HepG2 (cell line): ENCODE data around the gene ZNF524. TPM values are rescaled to one million over a fixed set of nuclear protein-coding genes. Genes with fewer than 3 reads are reported as not detected.

Source experiments
- ATF2 ChIP-seq: sonication (generic); formaldehyde crosslinking; IDR thresholded peaks from 2 replicates; pipeline ENCODE4 v1.4.0; 2020; ENCODE audit warnings: missing genetic modification reagents
- CBFB ChIP-seq: sonication (generic); formaldehyde crosslinking; IDR thresholded peaks from 2 replicates; pipeline ENCODE4 v1.4.0; 2020; ENCODE audit warnings: missing genetic modification reagents
- CENPT ChIP-seq: sonication (generic); formaldehyde crosslinking; IDR thresholded peaks from 2 replicates; pipeline ENCODE4 v1.8.0; 2022; ENCODE audit warnings: low read depth, mild to moderate bottlenecking, moderate library complexity, missing genetic modification reagents
- CTCF ChIP-seq: sonication (generic); formaldehyde crosslinking; IDR thresholded peaks from 2 replicates; pipeline ENCODE4 v1.5.0; 2020; ENCODE audit warnings: mild to moderate bottlenecking, missing genetic modification reagents, moderate library complexity
- E2F2 ChIP-seq: sonication (generic); formaldehyde crosslinking; IDR thresholded peaks from 2 replicates; pipeline ENCODE4 v1.4.0; 2020; ENCODE audit warnings: missing genetic modification reagents, borderline replicate concordance
- KAT8 ChIP-seq: IDR thresholded peaks from 2 replicates; pipeline ENCODE4 v1.6.1; 2016; ENCODE audit warnings: missing genetic modification reagents, missing compliant biosample characterization
- PBX3 ChIP-seq: sonication (generic); formaldehyde crosslinking; IDR thresholded peaks from 2 replicates; pipeline ENCODE4 v1.8.1; 2023; ENCODE audit warnings: missing genetic modification reagents, inconsistent platforms, borderline replicate concordance
- PRMT3 ChIP-seq: sonication (generic); formaldehyde crosslinking; IDR thresholded peaks from 2 replicates; pipeline ENCODE4 v1.8.1; 2022; ENCODE audit warnings: low read depth, mild to moderate bottlenecking, moderate library complexity, missing genetic modification reagents, borderline replicate concordance
- TFE3 ChIP-seq: IDR thresholded peaks from 2 replicates; pipeline ENCODE4 v1.6.1; 2016
- ZBTB37 ChIP-seq: sonication (generic); formaldehyde crosslinking; IDR thresholded peaks from 2 replicates; pipeline ENCODE4 v1.4.0; 2020; ENCODE audit warnings: mild to moderate bottlenecking, missing genetic modification reagents
- ZFP62 ChIP-seq: sonication (generic); formaldehyde crosslinking; IDR thresholded peaks from 2 replicates; pipeline ENCODE4 v1.4.0; 2020; ENCODE audit warnings: missing genetic modification reagents
- ZMYM4 ChIP-seq: sonication (generic); formaldehyde crosslinking; IDR thresholded peaks from 2 replicates; pipeline ENCODE4 v1.8.1; 2023; ENCODE audit warnings: mild to moderate bottlenecking, missing genetic modification reagents
- ZNF224 ChIP-seq: sonication (generic); formaldehyde crosslinking; IDR thresholded peaks from 2 replicates; pipeline ENCODE4 v1.5.0; 2020; ENCODE audit warnings: mild to moderate bottlenecking, missing genetic modification reagents
- ZNF256 ChIP-seq: sonication (generic); formaldehyde crosslinking; conservative IDR thresholded peaks from 2 replicates; pipeline ENCODE4 v1.4.0; 2020; ENCODE audit warnings: missing genetic modification reagents
- ZNF530 ChIP-seq: sonication (generic); formaldehyde crosslinking; IDR thresholded peaks from 2 replicates; pipeline ENCODE4 v1.5.0; 2020; ENCODE audit warnings: low read depth, mild to moderate bottlenecking, missing genetic modification reagents
- ZNF549 ChIP-seq: sonication (generic); formaldehyde crosslinking; IDR thresholded peaks from 2 replicates; pipeline ENCODE4 v1.5.0; 2020; ENCODE audit warnings: missing genetic modification reagents
- ZNF710 ChIP-seq: sonication (generic); formaldehyde crosslinking; IDR thresholded peaks from 2 replicates; pipeline ENCODE4 v1.5.0; 2020; ENCODE audit warnings: mild to moderate bottlenecking, missing genetic modification reagents, borderline replicate concordance
- ZNF768 ChIP-seq: sonication (generic); formaldehyde crosslinking; IDR thresholded peaks from 2 replicates; pipeline ENCODE4 v1.4.0; 2020; ENCODE audit warnings: missing genetic modification reagents
- polyA plus RNA-seq, 8 experiments: library from polyadenylated mRNA; depleted of rRNA in 3 of 8; stranded (reverse) in 7 of 8; unstranded in 1 of 8; fragments of >200 nt; fragmentation: Illumina TruSeq in 4 of 8; extraction: Trizol in 4 of 8; gene quantifications; 2 replicates each; pipeline versions ENCODE4 v1.2.1 to v1.2.3, GENCODE V29; 2011 to 2016; ENCODE audit warnings: low read depth in 4 of 8, missing spikeins in 1 of 8, mixed read lengths in 1 of 8; ENCODE audit not compliant: insufficient read depth in 1 of 8
- total RNA-seq, 5 experiments: library from RNA; depleted of rRNA; stranded (reverse); fragments of >200 nt; fragmentation: Illumina TruSeq; extraction: Trizol; gene quantifications; 2 replicates each; pipeline ENCODE4 v1.2.3, GENCODE V29; 2016; ENCODE audit warnings: low read depth in 1 of 5

The ZNF524 gene
- total and polyA plus RNA-seq, 2 of the 13 experiments (the other 11 are each of a cell fraction or from before 2014, with no cell fraction given) = 3.2 to 4.6 TPM

GRCh38 chr19:55585658-55586339, 14.3 kb upstream of the ZNF524 start (continued):
- no peak for TF ChIP-seq ZNF224 (CRISPR knock-in tag)
- TF ChIP-seq TFE3 (CRISPR knock-in tag) = peak; percentile 14; the same call in 1 of the 2 replicates
- no peak for TF ChIP-seq ZNF710 (CRISPR knock-in tag)
- no peak for TF ChIP-seq ZNF256 (CRISPR knock-in tag)
- 0 out of 2 replicates have a peak, but pooled peaks have one; percentile 24 for TF ChIP-seq KAT8 (CRISPR knock-in tag)
- no peak for TF ChIP-seq ZNF549 (CRISPR knock-in tag)
- no peak for TF ChIP-seq PRMT3 (CRISPR knock-in tag)
- TF ChIP-seq E2F2 (CRISPR knock-in tag) = no peak
- no peak for TF ChIP-seq PBX3 (CRISPR knock-in tag)
- TF ChIP-seq CTCF (CRISPR knock-in tag) = no peak
- no peak for TF ChIP-seq ZNF530 (CRISPR knock-in tag)
- no peak for TF ChIP-seq ZNF768 (CRISPR knock-in tag)
- TF ChIP-seq ATF2 = no peak
- TF ChIP-seq CBFB = no peak
- TF ChIP-seq ZFP62 (CRISPR knock-in tag) = no peak
- TF ChIP-seq ZMYM4 (CRISPR knock-in tag) = no peak; the same call in 1 of the 2 replicates
- no peak for TF ChIP-seq ZBTB37 (CRISPR knock-in tag)
- TF ChIP-seq CENPT (CRISPR knock-in tag) = no peak
